Measurements from ENCODE around the gene DTWD2.
"Not testable (repeated sequence)": the region's sequence is repeated elsewhere in the genome, so short reads cannot be mapped to it uniquely, and the experiment has no call there.

Gene DTWD2

GRCh38 chr5:118996098-118996497, 7.8 kb upstream of the DTWD2 start:
- no peak for DNase-seq (ENCODE audit: low read depth, low spot score)

GRCh38 chr5:118994595-118994994, 6.2 kb upstream of the DTWD2 start:
- DNase-seq (ENCODE audit: low read depth, low spot score): no peak

GRCh38 chr5:118993118-118993517, 4.8 kb upstream of the DTWD2 start:
- not testable (repeated sequence) for DNase-seq (ENCODE audit: low read depth, low spot score)

GRCh38 chr5:118992055-118992454, 3.7 kb upstream of the DTWD2 start:
- DNase-seq (ENCODE audit: low read depth, low spot score): not testable (repeated sequence)

GRCh38 chr5:118990582-118990981, 2.2 kb upstream of the DTWD2 start:
- no peak for DNase-seq (ENCODE audit: low read depth, low spot score)

GRCh38 chr5:118989816-118990215, 1.5 kb upstream of the DTWD2 start:
- no peak for DNase-seq (ENCODE audit: low read depth, low spot score)

- DNase-seq (ENCODE audit: low read depth, low spot score): no peak
Observed at GRCh38 chr5:118988866-118989180, 476 bp upstream of the DTWD2 start.

GRCh38 chr5:118984602-118985001, 3.7 kb downstream of the DTWD2 start:
- DNase-seq (ENCODE audit: low read depth, low spot score): no peak

- DNase-seq (ENCODE audit: low read depth, low spot score): no peak
Observed at GRCh38 chr5:118981783-118982182, 6.6 kb downstream of the DTWD2 start.

GRCh38 chr5:118980438-118980837, 7.9 kb downstream of the DTWD2 start:
- no peak for DNase-seq (ENCODE audit: low read depth, low spot score)

- no peak for DNase-seq (ENCODE audit: low read depth, low spot score)
Observed at GRCh38 chr5:118980017-118980416, 8.3 kb downstream of the DTWD2 start.

GRCh38 chr5:118973779-118974445, 14.4 kb downstream of the DTWD2 start:
- DNase-seq (ENCODE audit: low read depth, low spot score): not testable (repeated sequence)

GRCh38 chr5:118968925-118969375, 19.4 kb downstream of the DTWD2 start:
- DNase-seq (ENCODE audit: low read depth, low spot score): no peak

- no peak for DNase-seq (ENCODE audit: low read depth, low spot score)
Observed at GRCh38 chr5:118968406-118968911, 19.9 kb downstream of the DTWD2 start.

- no peak for DNase-seq (ENCODE audit: low read depth, low spot score)
Observed at GRCh38 chr5:118967059-118967508, 21.3 kb downstream of the DTWD2 start.

GRCh38 chr5:118965890-118966289, 22.5 kb downstream of the DTWD2 start:
- DNase-seq (ENCODE audit: low read depth, low spot score): no peak

GRCh38 chr5:118964970-118965369, 23.4 kb downstream of the DTWD2 start:
- DNase-seq (ENCODE audit: low read depth, low spot score): not testable (repeated sequence)

GRCh38 chr5:118964388-118964787, 24.0 kb downstream of the DTWD2 start:
- not testable (repeated sequence) for DNase-seq (ENCODE audit: low read depth, low spot score)

- no peak for DNase-seq (ENCODE audit: low read depth, low spot score)
Observed at GRCh38 chr5:118963169-118963568, 25.2 kb downstream of the DTWD2 start.

- DNase-seq (ENCODE audit: low read depth, low spot score): no peak
Observed at GRCh38 chr5:118960557-118960956, 27.8 kb downstream of the DTWD2 start.

- no peak for DNase-seq (ENCODE audit: low read depth, low spot score)
Observed at GRCh38 chr5:118956727-118957126, 31.6 kb downstream of the DTWD2 start.

- DNase-seq (ENCODE audit: low read depth, low spot score): no peak
Observed at GRCh38 chr5:118953652-118954005, 34.7 kb downstream of the DTWD2 start.

- no peak for DNase-seq (ENCODE audit: low read depth, low spot score)
Observed at GRCh38 chr5:118952992-118953651, 35.2 kb downstream of the DTWD2 start.

Measured in activated naive CD8-positive, alpha-beta T cell treated with anti-CD3 and anti-CD28 coated beads, Interleukin-2, amount 50 U/mL, for 16 hours (primary cell).